HL-60 (cell line): ENCODE data around the gene PRDM10.
"Not testable (repeated sequence)": the region's sequence is repeated elsewhere in the genome, so short reads cannot be mapped to it uniquely, and the experiment has no call there.

Experiments used
- DNase-seq, 2 experiments: peaks; one replicate each; pipeline ENCODE4 v3.0.0-alpha.2; 2010 to 2020; ENCODE audit warnings: low read depth in 1 of 2, low spot score in 1 of 2
- H3K27ac ChIP-seq: fragments of 250-450 bp; sonication (Bioruptor Pico); replicated peaks from 2 replicates; pipeline ENCODE4 v1.5.1; 2020; ENCODE audit warnings: mild to moderate bottlenecking, moderate library complexity
- H3K27me3 ChIP-seq: fragments of 250-450 bp; sonication (Bioruptor Pico); 2 replicates; pipeline ENCODE4 v1.5.1; 2021; ENCODE audit warnings: mild to moderate bottlenecking, moderate library complexity; ENCODE audit not compliant: insufficient read depth, poor library complexity, severe bottlenecking
- H3K4me3 ChIP-seq: replicated peaks from 2 replicates; pipeline ENCODE4 v1.5.1; 2011; ENCODE audit warnings: mild to moderate bottlenecking, control low read depth, low read length; ENCODE audit not compliant: insufficient read depth
- CTCF ChIP-seq: IDR thresholded peaks from one replicate; pipeline ENCODE4 v1.5.1; 2011; ENCODE audit warnings: low read length, control low read depth, inconsistent platforms; ENCODE audit not compliant: insufficient read depth
- GABPA ChIP-seq: IDR thresholded peaks from 2 replicates; pipeline ENCODE4 v1.6.1; 2012; ENCODE audit warnings: low read depth
- POLR2AphosphoS5 ChIP-seq: IDR thresholded peaks from 2 replicates; pipeline ENCODE4 v1.6.1; 2012; ENCODE audit warnings: low read depth
- REST ChIP-seq: IDR thresholded peaks from 2 replicates; pipeline ENCODE4 v1.6.1; 2012; ENCODE audit warnings: low read depth; ENCODE audit not compliant: insufficient replicate concordance
- SPI1 ChIP-seq: IDR thresholded peaks from 2 replicates; pipeline ENCODE4 v1.6.1; 2012; ENCODE audit warnings: low read depth, mild to moderate bottlenecking, borderline replicate concordance

The PRDM10 gene

GRCh38 chr11:129973809-129974208 is 28.8 kb downstream of the PRDM10 start:
- no peak overlapping the region for H3K4me3 ChIP-seq
- TF ChIP-seq REST (no peak), GABPA (no peak), CTCF (no peak)
- no peaks in the 10 kb centered on the region for H3K27me3 ChIP-seq
- peak overlapping the region; percentile 77 for H3K27ac ChIP-seq
- no peak for DNase-seq

GRCh38 chr11:129973068-129973467 is 29.6 kb downstream of the PRDM10 start:
- TF ChIP-seq SPI1 (no peak), CTCF (no peak), POLR2AphosphoS5 (no peak), REST (no peak), GABPA (no peak)
- peak; percentile 61 to 73 for DNase-seq
- no peak overlapping the region for H3K4me3 ChIP-seq
- no peaks in the 10 kb centered on the region for H3K27me3 ChIP-seq
- H3K27ac ChIP-seq: peak overlapping the region; percentile 77

- no peaks in the 10 kb centered on the region for H3K27me3 ChIP-seq
- H3K4me3 ChIP-seq: no peak overlapping the region
- H3K27ac ChIP-seq: peak overlapping the region; percentile 77
- DNase-seq: no peak
- TF ChIP-seq REST (no peak), GABPA (no peak), POLR2AphosphoS5 (no peak), CTCF (no peak), SPI1 (no peak)
Observed at GRCh38 chr11:129972611-129973010, 30.0 kb downstream of the PRDM10 start.

GRCh38 chr11:129971856-129972255 is 30.8 kb downstream of the PRDM10 start:
- H3K27ac ChIP-seq: peak overlapping the region; percentile 77
- not testable (repeated sequence) for H3K27me3 ChIP-seq, DNase-seq, H3K4me3 ChIP-seq
